HG02610 (cell line): Measurements from ENCODE around the gene KIAA0319L.
A peak's percentile ranks its signal among the peaks of the same experiment; 100 is the strongest.
"Not testable (repeated sequence)": the region's sequence is repeated elsewhere in the genome, so short reads cannot be mapped to it uniquely, and the experiment has no call there.

ENCODE experiments used
- ATAC-seq: cut with Tn5 transposase; IDR thresholded peaks from one replicate; pipeline ENCODE4 v1.9.1; 2021; ENCODE audit warnings: mild to moderate bottlenecking, moderate library complexity; ENCODE audit not compliant: unreplicated experiment

The KIAA0319L gene

DNA sequence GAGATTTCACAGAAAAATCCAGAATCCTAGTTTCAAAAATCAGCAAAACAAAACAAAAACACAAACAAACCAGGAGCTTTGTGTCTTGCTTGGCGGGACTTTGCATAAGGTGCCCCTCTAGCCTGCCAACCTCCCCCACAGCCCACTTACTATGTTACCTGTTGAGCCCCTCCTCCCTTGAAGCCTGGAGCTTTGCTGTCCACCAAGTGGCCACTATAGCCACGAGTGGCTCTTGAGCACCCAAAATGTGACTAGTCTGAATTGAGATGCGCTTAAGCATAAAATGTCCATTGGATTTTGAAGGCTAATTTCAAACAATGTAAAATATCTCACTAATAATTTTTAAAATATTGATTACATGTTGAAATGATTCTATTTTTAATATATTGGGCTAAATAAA lies 28.1 kb upstream of the KIAA0319L start:
- ATAC-seq = no peak

GRCh38 chr1:35581621-35582020 lies 24.4 kb upstream of the KIAA0319L start:
- not testable (repeated sequence) for ATAC-seq

DNA sequence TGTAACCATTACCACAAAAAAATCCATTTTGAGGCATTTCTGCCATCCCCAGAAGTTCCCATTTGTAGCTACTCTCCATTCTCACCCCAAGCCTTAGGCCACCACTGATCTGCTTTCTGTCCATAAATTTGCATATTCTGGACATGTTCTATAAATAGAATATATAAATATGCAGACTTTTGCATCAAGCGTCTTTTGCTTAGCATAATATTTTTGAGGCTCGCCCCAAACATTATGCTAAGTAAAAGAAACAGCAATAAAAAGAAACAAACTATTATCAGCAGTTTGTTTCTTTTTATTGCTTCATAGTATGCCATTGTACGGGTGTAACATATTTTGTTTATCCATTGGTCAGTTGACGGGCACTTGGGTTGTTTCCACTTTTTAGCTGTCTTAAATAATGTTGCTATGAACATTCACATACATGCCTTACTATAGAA lies 23.8 kb upstream of the KIAA0319L start:
- no peak for ATAC-seq

DNA sequence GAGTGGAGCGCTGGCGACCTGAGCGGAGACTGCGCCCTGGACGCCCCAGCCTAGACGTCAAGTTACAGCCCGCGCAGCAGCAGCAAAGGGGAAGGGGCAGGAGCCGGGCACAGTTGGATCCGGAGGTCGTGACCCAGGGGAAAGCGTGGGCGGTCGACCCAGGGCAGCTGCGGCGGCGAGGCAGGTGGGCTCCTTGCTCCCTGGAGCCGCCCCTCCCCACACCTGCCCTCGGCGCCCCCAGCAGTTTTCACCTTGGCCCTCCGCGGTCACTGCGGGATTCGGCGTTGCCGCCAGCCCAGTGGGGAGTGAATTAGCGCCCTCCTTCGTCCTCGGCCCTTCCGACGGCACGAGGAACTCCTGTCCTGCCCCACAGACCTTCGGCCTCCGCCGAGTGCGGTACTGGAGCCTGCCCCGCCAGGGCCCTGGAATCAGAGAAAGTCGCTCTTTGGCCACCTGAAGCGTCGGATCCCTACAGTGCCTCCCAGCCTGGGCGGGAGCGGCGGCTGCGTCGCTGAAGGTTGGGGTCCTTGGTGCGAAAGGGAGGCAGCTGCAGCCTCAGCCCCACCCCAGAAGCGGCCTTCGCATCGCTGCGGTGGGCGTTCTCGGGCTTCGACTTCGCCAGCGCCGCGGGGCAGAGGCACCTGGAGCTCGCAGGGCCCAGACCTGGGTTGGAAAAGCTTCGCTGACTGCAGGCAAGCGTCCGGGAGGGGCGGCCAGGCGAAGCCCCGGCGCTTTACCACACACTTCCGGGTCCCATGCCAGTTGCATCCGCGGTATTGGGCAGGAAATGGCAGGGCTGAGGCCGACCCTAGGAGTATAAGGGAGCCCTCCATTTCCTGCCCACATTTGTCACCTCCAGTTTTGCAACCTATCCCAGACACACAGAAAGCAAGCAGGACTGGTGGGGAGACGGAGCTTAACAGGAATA lies 20.1 kb upstream of the KIAA0319L start:
- peak; percentile 72 for ATAC-seq

DNA sequence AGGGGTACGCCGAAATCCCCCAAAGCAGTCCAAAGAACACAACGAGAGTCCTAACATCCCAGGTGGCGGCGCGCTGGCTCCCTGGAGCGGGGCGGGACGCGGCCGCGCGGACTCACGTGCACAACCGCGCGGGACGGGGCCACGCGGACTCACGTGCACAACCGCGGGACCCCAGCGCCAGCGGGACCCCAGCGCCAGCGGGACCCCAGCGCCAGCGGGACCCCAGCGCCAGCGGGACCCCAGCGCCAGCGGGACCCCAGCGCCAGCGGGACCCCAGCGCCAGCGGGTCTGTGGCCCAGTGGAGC lies 19.5 kb upstream of the KIAA0319L start:
- not testable (repeated sequence) for ATAC-seq

DNA sequence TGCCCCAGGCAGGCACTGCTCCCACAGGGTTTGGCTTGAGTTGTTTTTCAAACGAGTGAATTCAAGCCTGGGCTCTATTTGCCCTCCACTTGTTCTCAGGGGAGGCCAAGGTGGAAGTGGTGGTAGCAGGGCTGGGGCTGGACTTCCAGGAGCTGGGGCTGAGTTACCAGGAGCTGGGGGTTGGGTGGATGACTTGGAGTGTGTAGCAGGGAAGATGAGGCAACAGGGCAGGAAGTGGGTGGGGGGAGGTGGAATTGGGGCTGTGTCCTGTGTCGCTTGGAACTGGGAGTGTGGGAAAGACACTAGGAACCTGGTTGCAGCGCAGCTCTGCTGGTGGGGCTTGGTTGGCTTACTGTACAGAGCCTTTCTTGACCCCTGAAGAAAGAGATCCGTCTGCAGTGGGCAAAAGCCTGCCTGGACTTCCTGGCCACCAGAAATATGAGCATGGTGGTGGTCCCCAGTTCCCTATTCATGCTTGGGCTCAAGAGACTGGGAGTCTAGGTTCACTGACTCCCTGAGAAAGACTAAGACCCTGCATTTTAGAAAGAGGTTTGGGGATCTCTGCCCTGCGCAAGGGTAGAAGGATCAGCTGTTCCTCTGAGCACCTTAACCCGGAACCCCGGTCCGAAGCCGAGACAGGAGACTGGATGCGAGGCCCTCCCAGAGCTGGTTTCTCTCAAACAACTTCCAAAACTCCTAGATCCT lies 19.0 kb upstream of the KIAA0319L start:
- no peak for ATAC-seq

GRCh38 chr1:35575416-35575958 lies 18.3 kb upstream of the KIAA0319L start:
- ATAC-seq = no peak

GRCh38 chr1:35574655-35575415 lies 17.6 kb upstream of the KIAA0319L start:
- no peak for ATAC-seq

- no peak for ATAC-seq
These were observed 17.0 kb upstream of the KIAA0319L start for GRCh38 chr1:35574125-35574654.

- no peak for ATAC-seq
These were observed 16.3 kb upstream of the KIAA0319L start, which contains the start of gene TFAP2E for GRCh38 chr1:35573198-35574124. TFAP2E (plus strand) TSS chr1:35573314; CDS start chr1:35573578, 264 bp downstream.

DNA sequence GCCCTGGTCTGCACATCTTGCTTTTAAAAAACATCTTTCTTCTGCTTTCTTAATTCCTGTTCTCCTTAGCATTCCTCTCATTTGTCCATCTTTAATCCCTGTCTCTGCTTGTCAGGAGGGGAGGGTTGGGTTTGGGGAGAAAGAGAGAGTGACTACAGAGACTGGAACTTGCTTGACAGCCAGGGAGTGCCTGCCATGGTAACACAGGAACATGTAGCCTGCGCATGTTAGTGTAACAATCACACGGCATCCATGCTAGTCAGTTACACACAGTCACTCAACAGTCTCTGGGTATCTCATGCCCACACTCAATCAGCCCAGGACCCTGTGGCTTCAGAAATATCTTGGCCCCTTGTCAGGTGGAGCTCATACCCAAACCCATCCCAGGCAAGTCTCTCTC lies 15.1 kb upstream of the KIAA0319L start:
- ATAC-seq = no peak

GRCh38 chr1:35571263-35571662 lies 14.1 kb upstream of the KIAA0319L start:
- no peak for ATAC-seq

- no peak for ATAC-seq
These were observed 13.5 kb upstream of the KIAA0319L start for GRCh38 chr1:35570589-35571137.

GRCh38 chr1:35569936-35570335 lies 12.7 kb upstream of the KIAA0319L start:
- no peak for ATAC-seq

DNA sequence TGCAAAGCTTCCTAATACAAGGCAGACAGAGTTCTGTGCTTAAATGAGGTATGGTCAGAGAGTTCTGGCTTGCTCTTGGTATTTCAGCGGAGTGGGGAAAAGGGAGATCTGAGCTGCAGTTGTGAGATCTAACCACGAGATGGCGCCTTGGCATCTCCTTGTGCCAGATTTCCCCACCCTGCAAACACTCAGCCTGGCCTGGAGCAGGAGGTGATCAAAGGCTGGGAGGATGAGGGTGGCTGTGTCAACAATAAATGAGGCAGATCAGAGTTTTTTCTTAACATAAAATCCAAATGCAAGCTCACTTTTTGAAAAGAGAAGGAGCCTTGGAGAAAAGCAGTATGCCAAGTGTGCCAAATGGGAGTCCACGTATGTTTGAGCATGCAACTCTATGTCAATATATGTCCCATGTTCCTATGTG lies 11.8 kb upstream of the KIAA0319L start:
- no peak for ATAC-seq

- no peak for ATAC-seq
These were observed 10.8 kb upstream of the KIAA0319L start for GRCh38 chr1:35567947-35568558.

DNA sequence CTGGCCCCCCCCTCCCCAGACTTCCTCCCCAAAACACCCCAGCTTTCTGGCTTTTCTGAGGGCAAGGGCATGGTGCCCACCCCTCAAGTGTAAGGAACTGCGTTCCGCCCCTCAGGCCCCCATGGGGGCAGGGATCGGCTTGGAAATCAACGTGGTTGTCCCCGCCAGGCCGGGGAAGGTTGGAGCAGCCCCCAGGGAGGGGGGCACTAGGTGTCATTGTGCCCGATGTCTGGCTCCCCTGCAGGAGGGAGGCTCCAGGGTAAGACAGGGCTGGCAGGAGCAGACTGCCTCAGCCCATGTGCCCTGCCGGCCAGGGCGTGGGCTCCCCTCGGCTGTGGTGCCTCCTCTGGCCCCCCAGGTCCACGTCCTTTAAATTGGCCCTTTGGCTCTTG lies 8.5 kb upstream of the KIAA0319L start:
- no peak for ATAC-seq

DNA sequence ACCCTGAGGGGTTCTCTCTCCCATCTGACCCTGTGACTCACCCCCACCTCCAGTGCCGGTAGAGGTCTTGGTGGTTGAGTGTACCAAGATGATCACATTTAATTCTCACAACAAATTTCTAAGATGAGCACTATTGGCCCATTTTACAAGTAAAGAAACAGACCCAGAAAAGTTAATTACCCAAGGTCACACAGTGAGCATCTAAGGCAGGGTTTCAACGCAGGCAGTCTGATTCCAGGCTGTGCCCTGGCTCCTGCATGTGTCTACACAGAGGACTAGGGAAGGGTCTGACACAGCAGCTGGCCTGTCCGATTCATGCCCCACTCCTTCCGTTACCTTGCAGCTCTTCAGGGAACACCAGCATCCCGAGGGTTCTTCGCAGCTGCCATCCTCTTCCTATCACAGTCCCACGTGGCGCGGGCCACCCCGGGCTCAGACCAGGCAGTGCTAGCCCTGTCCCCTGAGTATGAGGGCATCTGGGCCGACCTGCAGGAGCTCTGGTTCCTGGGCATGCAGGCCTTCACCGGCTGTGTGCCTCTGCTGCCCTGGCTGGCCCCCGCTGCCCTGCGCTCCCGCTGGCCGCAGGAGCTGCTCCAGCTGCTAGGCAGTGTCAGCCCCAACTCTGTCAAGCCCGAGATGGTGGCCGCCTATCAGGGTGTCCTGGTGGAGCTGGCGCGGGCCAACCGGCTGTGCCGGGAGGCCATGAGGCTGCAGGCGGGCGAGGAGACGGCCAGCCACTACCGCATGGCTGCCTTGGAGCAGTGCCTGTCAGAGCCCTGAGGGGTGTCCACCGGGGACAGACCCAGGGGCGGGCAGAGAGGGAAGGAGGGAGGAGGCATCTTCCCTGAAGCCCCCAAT lies 7.9 kb upstream of the KIAA0319L start:
- no peak for ATAC-seq
